HTR-8/SVneo (cell line): ENCODE measurements around the gene CAPNS2.
A peak's percentile ranks its signal among the peaks of the same experiment; 100 is the strongest.

Experiments used
- DNase-seq: peaks from one replicate; pipeline ENCODE4 v3.0.0; 2011; ENCODE audit warnings: low spot score, mixed read lengths; ENCODE audit not compliant: insufficient read length
- FAIRE-seq: peaks from 2 replicates; lab custom pipeline; 2011; peaks lifted over from hg19 to GRCh38; lab: Jason Lieb, UNC

Gene CAPNS2

GRCh38 chr16:55566432-55567175 lies at the start of gene CAPNS2:
TSS of gene CAPNS2 (plus strand) at chr16:55566684. CDS start at chr16:55566757, 73 bp downstream.
- DNase-seq = no peak
- FAIRE-seq = no peak

- FAIRE-seq (no peak), DNase-seq (no peak)
Observed at GRCh38 chr16:55521792-55522191, 44.7 kb upstream of the CAPNS2 start.

- FAIRE-seq = no peak
Observed at GRCh38 chr16:55526441-55526840, 40.0 kb upstream of the CAPNS2 start.

GRCh38 chr16:55527885-55528284 lies 38.6 kb upstream of the CAPNS2 start:
- FAIRE-seq (no peak), DNase-seq (no peak)

More at GRCh38 chr16:55526441-55526840, 40.0 kb upstream of the CAPNS2 start:
- no peak for DNase-seq

GRCh38 chr16:55529018-55529417 lies 37.5 kb upstream of the CAPNS2 start:
- DNase-seq = no peak
- FAIRE-seq = no peak

- no peak for FAIRE-seq
- DNase-seq = no peak
Observed at GRCh38 chr16:55530316-55530856, 36.1 kb upstream of the CAPNS2 start.

- DNase-seq = no peak
- FAIRE-seq = no peak
Observed at GRCh38 chr16:55532227-55532626, 34.3 kb upstream of the CAPNS2 start.

GRCh38 chr16:55534756-55535155 lies 31.7 kb upstream of the CAPNS2 start:
- no peak for FAIRE-seq
- no peak for DNase-seq

GRCh38 chr16:55539049-55539448 lies 27.4 kb upstream of the CAPNS2 start:
- FAIRE-seq (no peak), DNase-seq (no peak)

- FAIRE-seq = no peak
- DNase-seq = no peak
Observed at GRCh38 chr16:55539488-55539887, 27.0 kb upstream of the CAPNS2 start.

- no peak for DNase-seq
- FAIRE-seq = no peak
Observed at GRCh38 chr16:55540221-55540620, 26.3 kb upstream of the CAPNS2 start.

- peak; percentile 44 for FAIRE-seq
- DNase-seq = peak; percentile 5
Observed at GRCh38 chr16:55542459-55543082, 23.9 kb upstream of the CAPNS2 start.

- peak; percentile 8 for DNase-seq
- no peak for FAIRE-seq
Observed at GRCh38 chr16:55543472-55543871, 23.0 kb upstream of the CAPNS2 start.

GRCh38 chr16:55552621-55553020 lies 13.9 kb upstream of the CAPNS2 start:
- DNase-seq (peak; percentile 15), FAIRE-seq (no peak)

GRCh38 chr16:55555436-55555835 lies 11.0 kb upstream of the CAPNS2 start:
- FAIRE-seq = no peak
- no peak for DNase-seq

GRCh38 chr16:55557186-55557585 lies 9.3 kb upstream of the CAPNS2 start:
- FAIRE-seq = no peak
- no peak for DNase-seq

GRCh38 chr16:55559233-55559632 lies 7.3 kb upstream of the CAPNS2 start:
- DNase-seq (no peak), FAIRE-seq (no peak)

- FAIRE-seq = no peak
- DNase-seq = no peak
Observed at GRCh38 chr16:55559933-55560516, 6.5 kb upstream of the CAPNS2 start.

GRCh38 chr16:55561319-55561848 lies 5.1 kb upstream of the CAPNS2 start:
- FAIRE-seq (no peak), DNase-seq (no peak)

- DNase-seq (no peak), FAIRE-seq (no peak)
Observed at GRCh38 chr16:55562936-55563335, 3.5 kb upstream of the CAPNS2 start.

- DNase-seq = no peak
- no peak for FAIRE-seq
Observed at GRCh38 chr16:55563797-55564196, 2.7 kb upstream of the CAPNS2 start.
